AG04450 (cell line): Measurements from ENCODE around the gene MYO1A. TPM values are rescaled to one million over a fixed set of nuclear protein-coding genes. Genes with fewer than 3 reads are reported as not detected.

Experiments used
- CTCF ChIA-PET: fragments of 300-600, 350-600 bp; formaldehyde crosslinking; extraction: SDS; loops from one replicate; lab custom pipeline; 2022; ENCODE audit warnings: antibody characterized with exemption, inconsistent platforms; lab: Charles Lee
- POLR2A ChIA-PET: fragments of 350-600 bp; formaldehyde crosslinking; extraction: SDS; loops from one replicate; lab custom pipeline; 2021; ENCODE audit warnings: antibody characterized with exemption, inconsistent platforms; lab: Yijun Ruan, JAX
- DNase-seq: peaks from one replicate; pipeline ENCODE4 v3.0.0-alpha.2; 2011; ENCODE audit warnings: low read depth, low spot score
- H3K27ac ChIP-seq: one replicate; pipeline ENCODE4 v1.5.1; 2012; ENCODE audit warnings: low read depth, low read length, control low read depth
- H3K27me3 ChIP-seq: one replicate; pipeline ENCODE4 v1.6.0; 2012; ENCODE audit warnings: low read length; ENCODE audit not compliant: control insufficient read depth, insufficient read depth
- H3K4me3 ChIP-seq: 2 replicates; pipeline ENCODE4 v1.5.1; 2011; ENCODE audit warnings: mild to moderate bottlenecking, low read depth, low read length, control low read depth
- H3K9me3 ChIP-seq: 2 replicates; pipeline ENCODE4 v1.5.1; 2012; ENCODE audit warnings: low read length; ENCODE audit not compliant: control insufficient read depth, insufficient read depth
- CTCF ChIP-seq: IDR thresholded peaks from 2 replicates; pipeline ENCODE4 v1.5.1; 2011; ENCODE audit warnings: low read depth, low read length, control low read depth, inconsistent platforms
- polyA plus RNA-seq: library from polyadenylated mRNA; depleted of rRNA; stranded (reverse); fragments of >200 nt; gene quantifications from 2 replicates; pipeline ENCODE4 v1.2.3, GENCODE V29; 2011

The MYO1A gene
- polyA plus RNA-seq, 1 experiment: not detected

GRCh38 chr12:57011438-57012424 is 38.2 kb downstream of the MYO1A start:
- H3K4me3 ChIP-seq: no peak overlapping the region
- ChIA-PET POLR2A (no interaction called here), CTCF (interaction anchor here (15.4 kb wide), 1 partner anchor 48 kb away, joined by 273 read pairs; no protein-coding TSS in a partner anchor)
- H3K27ac ChIP-seq: no peak overlapping the region
- TF ChIP-seq CTCF: no peak
- DNase-seq: no peak
- peaks cover 43% of the 10 kb centered on the region for H3K27me3 ChIP-seq
- H3K9me3 ChIP-seq: no peaks in the 10 kb centered on the region

- no peak for TF ChIP-seq CTCF
- POLR2A ChIA-PET: no interaction called here
- Histone ChIP-seq H3K27me3 (peaks cover 34% of the 10 kb centered on the region), H3K27ac (no peak overlapping the region), H3K9me3 (no peaks in the 10 kb centered on the region; the same call in 1 of the 2 replicates), H3K4me3 (no peak overlapping the region)
- no peak for DNase-seq
- CTCF ChIA-PET: interaction anchor here (15.4 kb wide), 1 partner anchor 49 kb away, joined by 273 read pairs; no protein-coding TSS in a partner anchor
Observed at GRCh38 chr12:57010627-57011247, 39.2 kb downstream of the MYO1A start.

GRCh38 chr12:57009949-57010626 is 39.8 kb downstream of the MYO1A start:
- POLR2A ChIA-PET: interaction anchor here (1.1 kb wide), 1 partner anchor 102 kb away, joined by 6 read pairs; no protein-coding TSS in a partner anchor
- TF ChIP-seq CTCF: no peak
- peaks cover 27% of the 10 kb centered on the region for H3K27me3 ChIP-seq
- CTCF ChIA-PET: interaction anchor here (2.1 to 15.4 kb wide), 3 partner anchors 7 to 102 kb away, joined by 7 to 273 read pairs (median 15); partner anchors contain the start of genes STAT6 and TAC3
- no peak overlapping the region for H3K4me3 ChIP-seq
- DNase-seq: no peak
- no peak overlapping the region for H3K27ac ChIP-seq
- H3K9me3 ChIP-seq: no peaks in the 10 kb centered on the region; the same call in 1 of the 2 replicates

- Histone ChIP-seq H3K9me3 (no peaks in the 10 kb centered on the region; the same call in 1 of the 2 replicates), H3K4me3 (no peak overlapping the region), H3K27ac (no peak overlapping the region), H3K27me3 (peaks cover 10% of the 10 kb centered on the region)
- peak; percentile 78 for TF ChIP-seq CTCF
- DNase-seq: peak; percentile 46
- POLR2A ChIA-PET: interaction anchor here (0.6 kb wide), 1 partner anchor 52 kb away, joined by 4 read pairs; no protein-coding TSS in a partner anchor
- CTCF ChIA-PET: interaction anchor here (0.5 to 15.4 kb wide), 18 partner anchors 9 to 245 kb away, joined by 3 to 273 read pairs (median 4); partner anchors contain the start of genes HSD17B6, MYO1A, NAB2 and STAT6
Observed at GRCh38 chr12:57008178-57008577, 41.8 kb downstream of the MYO1A start.
